Activated naive CD8-positive, alpha-beta T cell (primary cell): ENCODE measurements around the gene RHBDL1.
A peak's percentile ranks its signal among the peaks of the same experiment; 100 is the strongest.

Experiments used
- H3K27ac Mint-ChIP-seq: one replicate; pipeline ENCODE4 v1.8.0; 2021; ENCODE audit warnings: mixed read lengths
- H3K27me3 Mint-ChIP-seq: one replicate; pipeline ENCODE4 v1.8.0; 2021; ENCODE audit warnings: mixed read lengths
- H3K36me3 Mint-ChIP-seq: one replicate; pipeline ENCODE4 v1.8.0; 2021; ENCODE audit warnings: mixed read lengths
- H3K4me1 Mint-ChIP-seq: one replicate; pipeline ENCODE4 v1.8.0; 2021; ENCODE audit warnings: low read depth, mixed read lengths
- H3K4me3 Mint-ChIP-seq: one replicate; pipeline ENCODE4 v1.8.0; 2021; ENCODE audit warnings: mild to moderate bottlenecking, mixed read lengths
- H3K9me3 Mint-ChIP-seq: one replicate; pipeline ENCODE4 v1.8.0; 2021; ENCODE audit warnings: low read depth, mixed read lengths

RHBDL1 gene

DNA sequence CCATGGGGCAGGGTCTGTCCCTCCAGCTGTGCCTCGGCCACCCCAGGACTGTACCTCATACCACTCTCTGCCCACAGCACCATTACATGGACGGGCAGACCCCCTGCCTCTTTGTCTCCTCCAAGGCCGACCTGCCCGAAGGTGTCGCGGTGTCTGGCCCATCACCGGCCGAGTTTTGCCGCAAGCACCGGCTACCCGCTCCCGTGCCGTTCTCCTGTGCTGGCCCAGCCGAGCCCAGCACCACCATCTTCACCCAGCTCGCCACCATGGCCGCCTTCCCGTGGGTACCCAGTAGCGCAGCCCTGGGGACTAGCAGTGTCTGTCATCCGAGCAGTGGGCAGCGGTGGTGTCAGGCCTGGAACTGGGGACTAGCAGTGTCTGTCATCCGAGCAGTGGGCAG is 2.6 kb upstream of the RHBDL1 start:
- Mint-ChIP-seq H3K27me3 (no peaks in the 10 kb centered on the region), H3K9me3 (no peaks in the 10 kb centered on the region), H3K27ac (no peak overlapping the region), H3K4me1 (peaks cover 5% of the 10 kb centered on the region), H3K4me3 (no peak overlapping the region), H3K36me3 (no peaks in the 10 kb centered on the region)

DNA sequence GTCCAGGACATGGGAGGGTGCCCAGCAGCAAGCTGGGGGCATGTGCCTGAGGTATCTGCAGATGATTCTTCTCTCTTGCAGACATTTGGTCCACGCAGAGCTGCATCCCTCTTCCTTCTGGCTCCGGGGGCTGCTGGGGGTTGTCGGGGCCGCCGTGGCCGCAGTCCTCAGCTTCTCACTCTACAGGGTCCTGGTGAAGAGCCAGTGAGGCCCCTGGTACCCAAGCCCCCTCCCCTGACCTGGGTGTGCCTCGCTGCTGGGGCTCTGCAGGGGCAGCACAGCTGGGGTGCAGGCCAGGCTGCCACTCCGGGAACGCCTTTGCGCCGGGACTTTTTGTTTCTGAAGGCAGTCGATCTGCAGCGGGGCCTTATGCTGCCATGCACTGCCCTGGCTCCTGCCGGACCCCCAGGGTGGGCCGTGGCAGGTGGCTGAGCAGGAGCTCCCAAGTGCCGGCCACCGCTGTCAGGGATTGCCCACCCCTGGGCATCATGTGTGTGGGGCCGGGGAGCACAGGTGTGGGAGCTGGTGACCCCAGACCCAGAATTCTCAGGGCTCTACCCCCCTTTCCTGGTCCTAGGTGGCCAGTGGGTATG is 2.0 kb upstream of the RHBDL1 start:
- Mint-ChIP-seq H3K27me3 (no peaks in the 10 kb centered on the region), H3K4me1 (peaks cover 5% of the 10 kb centered on the region)

DNA sequence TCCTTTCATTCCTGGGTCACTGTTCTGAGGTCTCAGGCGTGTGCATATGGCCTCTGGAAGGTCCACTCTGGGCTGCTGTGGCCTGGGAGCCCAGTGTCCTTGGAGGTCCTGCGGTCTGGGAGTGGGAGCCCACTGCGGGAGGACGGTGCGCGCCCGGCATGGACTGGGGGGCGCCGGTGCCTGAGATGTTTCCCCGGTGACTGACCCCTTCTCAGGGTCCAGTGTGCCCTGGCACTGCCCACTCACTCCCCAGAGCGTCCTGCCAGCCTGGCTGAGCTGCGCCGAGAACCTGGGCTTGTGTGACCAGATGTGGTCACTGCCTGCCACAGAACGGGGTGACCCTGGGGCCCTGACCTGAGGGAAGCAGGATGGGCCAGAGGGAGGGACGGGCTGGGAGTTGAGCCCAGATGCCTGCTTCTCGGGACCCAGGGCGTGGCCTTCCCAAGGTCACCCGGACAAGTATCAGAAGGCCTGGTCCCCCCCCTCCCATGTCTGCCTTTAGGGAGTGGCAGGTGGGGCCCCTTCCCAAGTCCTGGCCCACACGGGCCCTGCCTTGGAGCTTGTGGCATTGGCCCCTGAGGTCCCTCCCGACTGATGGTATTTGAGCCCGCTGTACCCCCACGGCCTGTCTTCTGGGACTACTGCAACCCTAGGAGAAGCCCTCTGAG is 1.1 kb upstream of the RHBDL1 start:
- Mint-ChIP-seq H3K9me3 (no peaks in the 10 kb centered on the region), H3K27me3 (no peaks in the 10 kb centered on the region), H3K36me3 (no peaks in the 10 kb centered on the region), H3K27ac (no peak overlapping the region), H3K4me3 (peak overlapping the region; percentile 35), H3K4me1 (peaks cover 7% of the 10 kb centered on the region)

More for the DNA sequence above, 2.0 kb upstream of the RHBDL1 start:
- no peak overlapping the region for H3K4me3 Mint-ChIP-seq
- H3K27ac Mint-ChIP-seq: no peak overlapping the region
- H3K9me3 Mint-ChIP-seq: no peaks in the 10 kb centered on the region
- no peaks in the 10 kb centered on the region for H3K36me3 Mint-ChIP-seq

DNA sequence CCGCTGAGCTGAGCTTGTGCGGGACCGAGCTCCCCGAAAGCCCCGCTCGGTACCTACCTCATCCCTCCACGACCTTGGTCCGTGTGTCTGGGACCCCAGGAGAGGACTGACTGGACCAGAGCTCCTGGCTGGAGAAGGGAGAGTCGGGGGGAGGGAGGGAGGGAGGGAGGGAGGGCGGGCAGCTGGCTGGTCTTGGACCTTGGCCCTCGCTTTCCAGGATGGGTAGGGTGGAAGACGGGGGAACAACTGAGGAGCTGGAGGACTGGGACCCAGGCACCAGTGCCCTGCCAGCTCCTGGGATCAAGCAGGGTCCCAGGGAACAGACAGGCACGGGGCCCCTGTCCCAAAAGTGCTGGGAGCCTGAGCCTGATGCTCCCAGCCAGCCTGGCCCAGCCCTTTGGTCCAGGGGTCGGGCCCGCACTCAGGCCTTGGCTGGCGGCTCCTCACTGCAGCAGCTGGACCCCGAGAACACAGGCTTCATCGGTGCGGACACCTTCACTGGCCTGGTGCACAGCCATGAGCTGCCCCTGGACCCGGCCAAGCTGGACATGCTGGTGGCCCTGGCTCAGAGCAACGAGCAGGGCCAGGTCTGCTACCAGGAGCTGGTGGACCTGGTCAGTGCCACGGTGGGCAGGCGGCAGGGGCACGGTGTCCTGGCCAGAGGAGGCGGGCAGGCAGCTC is 553 bp downstream of the RHBDL1 start:
- Mint-ChIP-seq H3K36me3 (no peaks in the 10 kb centered on the region), H3K27ac (no peak overlapping the region), H3K9me3 (no peaks in the 10 kb centered on the region), H3K27me3 (no peaks in the 10 kb centered on the region), H3K4me3 (no peak overlapping the region), H3K4me1 (peaks cover 7% of the 10 kb centered on the region)

DNA sequence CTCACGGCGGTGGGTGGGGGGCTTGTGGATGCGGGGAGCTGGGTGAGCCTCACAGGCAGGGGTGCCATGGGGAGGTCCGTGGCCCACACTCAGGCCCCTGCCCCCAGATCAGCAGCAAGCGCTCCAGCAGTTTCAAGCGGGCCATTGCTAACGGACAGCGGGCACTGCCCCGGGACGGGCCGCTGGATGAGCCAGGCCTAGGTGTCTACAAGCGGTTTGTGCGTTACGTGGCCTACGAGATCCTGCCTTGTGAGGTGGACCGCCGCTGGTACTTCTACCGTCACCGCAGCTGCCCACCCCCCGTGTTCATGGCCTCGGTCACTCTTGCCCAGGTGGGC is 1.1 kb downstream of the RHBDL1 start:
- Mint-ChIP-seq H3K4me3 (no peak overlapping the region), H3K4me1 (peaks cover 11% of the 10 kb centered on the region), H3K36me3 (no peaks in the 10 kb centered on the region), H3K27me3 (no peaks in the 10 kb centered on the region), H3K27ac (no peak overlapping the region), H3K9me3 (no peaks in the 10 kb centered on the region)

DNA sequence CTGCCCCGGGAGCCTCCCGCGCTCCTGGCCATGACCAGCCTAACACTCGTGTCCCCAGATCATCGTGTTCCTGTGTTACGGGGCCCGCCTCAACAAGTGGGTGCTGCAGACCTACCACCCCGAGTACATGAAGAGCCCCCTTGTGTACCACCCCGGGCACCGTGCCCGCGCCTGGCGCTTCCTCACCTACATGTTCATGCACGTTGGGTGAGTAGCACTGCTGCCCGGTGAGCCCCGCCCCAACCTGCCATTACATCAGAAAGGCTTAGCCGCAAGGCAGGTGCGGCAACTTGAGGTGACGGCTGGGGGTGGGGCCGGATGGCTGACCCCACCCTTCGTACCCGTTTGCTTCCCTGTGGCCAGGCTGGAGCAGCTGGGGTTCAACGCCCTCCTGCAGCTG is 1.4 kb downstream of the RHBDL1 start:
- H3K4me1 Mint-ChIP-seq: peaks cover 15% of the 10 kb centered on the region
- H3K9me3 Mint-ChIP-seq: no peaks in the 10 kb centered on the region
- H3K36me3 Mint-ChIP-seq: no peaks in the 10 kb centered on the region
- H3K4me3 Mint-ChIP-seq: no peak overlapping the region
- no peak overlapping the region for H3K27ac Mint-ChIP-seq
- H3K27me3 Mint-ChIP-seq: no peaks in the 10 kb centered on the region

DNA sequence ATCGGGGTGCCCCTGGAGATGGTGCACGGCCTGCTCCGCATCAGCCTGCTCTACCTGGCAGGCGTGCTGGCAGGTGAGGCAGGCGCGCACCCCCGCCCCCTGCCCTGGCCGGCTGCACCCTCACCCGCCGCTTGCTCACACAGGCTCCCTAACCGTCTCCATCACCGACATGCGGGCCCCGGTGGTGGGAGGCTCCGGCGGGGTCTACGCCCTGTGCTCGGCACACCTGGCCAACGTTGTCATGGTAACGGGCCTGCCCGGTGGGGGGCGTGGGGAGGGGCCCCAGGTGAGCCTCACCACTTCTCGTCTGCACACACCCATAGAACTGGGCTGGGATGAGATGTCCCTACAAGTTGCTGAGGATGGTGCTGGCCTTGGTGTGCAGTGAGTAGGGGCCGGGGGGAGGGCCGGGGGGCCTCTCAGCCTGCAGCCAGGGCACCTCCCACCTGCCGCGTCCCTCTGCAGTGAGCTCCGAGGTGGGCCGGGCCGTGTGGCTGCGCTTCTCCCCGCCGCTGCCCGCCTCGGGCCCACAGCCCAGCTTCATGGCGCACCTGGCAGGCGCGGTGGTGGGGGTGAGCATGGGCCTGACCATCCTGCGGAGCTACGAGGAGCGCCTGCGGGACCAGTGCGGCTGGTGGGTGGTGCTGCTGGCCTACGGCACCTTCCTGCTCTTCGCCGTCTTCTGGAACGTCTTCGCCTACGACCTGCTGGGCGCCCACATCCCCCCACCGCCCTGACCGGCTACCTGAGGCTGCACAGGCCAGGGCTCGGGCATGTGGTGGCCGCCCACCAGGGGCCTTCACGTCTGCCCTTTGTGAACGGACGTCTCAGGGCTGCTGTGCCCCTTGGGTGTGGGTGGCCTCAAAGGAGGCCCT is 2.1 kb downstream of the RHBDL1 start:
- Mint-ChIP-seq H3K4me3 (no peak overlapping the region), H3K36me3 (peaks cover 1% of the 10 kb centered on the region), H3K27ac (no peak overlapping the region), H3K4me1 (peaks cover 17% of the 10 kb centered on the region), H3K9me3 (no peaks in the 10 kb centered on the region), H3K27me3 (no peaks in the 10 kb centered on the region)

DNA sequence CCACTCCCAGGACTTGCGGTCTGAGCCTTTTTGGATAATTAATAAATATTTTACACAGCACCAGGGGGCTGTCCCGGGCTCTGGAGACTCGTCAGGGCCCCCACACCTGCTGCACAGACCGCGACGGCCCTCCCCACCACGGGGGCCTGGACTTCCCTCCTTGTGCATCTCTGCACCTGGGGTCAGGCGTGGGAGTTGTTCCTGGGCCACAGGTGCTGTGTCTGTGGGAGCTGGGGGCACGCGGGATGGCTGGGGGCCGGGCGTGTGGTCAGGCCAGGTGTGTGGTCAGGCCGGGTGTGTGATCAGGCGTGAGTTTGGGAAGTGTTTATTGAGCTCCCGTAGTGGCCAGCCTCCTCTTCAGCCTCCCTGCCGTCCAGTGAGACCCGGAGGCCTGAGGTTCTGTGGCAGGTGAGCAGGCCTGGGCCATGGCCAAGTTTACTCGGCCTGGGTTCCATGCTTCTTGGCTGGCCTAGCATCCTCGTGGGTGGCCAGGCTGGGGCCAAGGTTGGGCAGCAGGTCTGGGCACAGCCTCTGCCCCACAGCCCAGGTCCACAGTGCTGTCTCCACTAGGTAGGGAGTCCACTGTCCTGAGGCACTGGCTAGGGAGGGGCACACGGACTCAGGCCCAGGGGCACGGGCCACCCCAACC is 2.9 kb downstream of the RHBDL1 start:
- no peak overlapping the region for H3K4me3 Mint-ChIP-seq
- peaks cover 18% of the 10 kb centered on the region for H3K4me1 Mint-ChIP-seq
- no peak overlapping the region for H3K27ac Mint-ChIP-seq
- H3K36me3 Mint-ChIP-seq: peaks cover 2% of the 10 kb centered on the region
- H3K9me3 Mint-ChIP-seq: no peaks in the 10 kb centered on the region
- no peaks in the 10 kb centered on the region for H3K27me3 Mint-ChIP-seq

DNA sequence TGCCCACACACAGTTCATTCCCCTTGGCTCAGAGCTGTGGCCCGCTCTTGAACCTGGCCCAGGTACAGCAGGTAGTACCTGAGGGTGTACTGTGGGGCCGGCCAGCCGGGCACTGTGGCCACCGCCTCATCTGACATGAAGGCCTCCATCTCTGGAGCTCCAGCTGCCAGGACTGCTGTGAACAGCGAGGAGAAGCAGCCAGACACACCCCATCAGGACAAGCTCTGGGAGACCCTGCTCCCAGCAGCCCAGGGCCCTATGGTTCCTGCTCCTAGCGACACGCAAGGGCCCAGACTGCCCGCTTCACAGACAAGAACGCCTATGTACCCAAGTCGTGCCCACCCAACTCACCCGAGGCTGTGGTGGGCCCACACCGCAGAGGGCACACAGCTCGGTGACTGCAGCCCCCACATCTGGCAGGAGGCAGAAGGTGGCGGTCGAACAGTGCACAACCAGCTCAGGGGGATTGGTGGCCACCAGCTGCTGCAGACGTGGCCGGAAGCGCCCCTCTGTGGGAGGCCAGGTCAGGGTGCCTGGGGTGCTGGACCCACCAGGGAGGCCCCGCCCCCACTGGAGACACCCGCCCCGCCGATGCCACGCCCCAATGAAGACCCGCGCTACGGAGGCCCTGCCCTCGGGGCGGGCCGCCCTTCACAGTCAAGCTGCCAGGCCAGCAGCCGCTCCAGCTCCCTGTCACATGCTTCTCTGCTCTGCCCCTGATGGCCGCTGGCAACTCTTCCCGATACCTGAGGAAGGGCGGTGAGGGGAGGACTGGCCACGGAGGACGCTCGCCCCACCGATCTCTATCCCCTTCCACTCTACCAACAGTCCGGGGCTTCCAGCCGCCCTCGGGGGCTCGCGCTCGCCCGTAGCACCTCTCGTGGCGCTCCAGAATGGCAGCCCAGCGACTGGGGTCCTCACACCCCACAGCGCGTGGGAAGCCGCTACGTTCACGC is 3.7 kb downstream of the RHBDL1 start:
- Mint-ChIP-seq H3K27ac (peak overlapping the region; percentile 41), H3K9me3 (no peaks in the 10 kb centered on the region), H3K36me3 (peaks cover 2% of the 10 kb centered on the region), H3K27me3 (no peaks in the 10 kb centered on the region), H3K4me1 (peaks cover 18% of the 10 kb centered on the region), H3K4me3 (peak overlapping the region; percentile 80)

DNA sequence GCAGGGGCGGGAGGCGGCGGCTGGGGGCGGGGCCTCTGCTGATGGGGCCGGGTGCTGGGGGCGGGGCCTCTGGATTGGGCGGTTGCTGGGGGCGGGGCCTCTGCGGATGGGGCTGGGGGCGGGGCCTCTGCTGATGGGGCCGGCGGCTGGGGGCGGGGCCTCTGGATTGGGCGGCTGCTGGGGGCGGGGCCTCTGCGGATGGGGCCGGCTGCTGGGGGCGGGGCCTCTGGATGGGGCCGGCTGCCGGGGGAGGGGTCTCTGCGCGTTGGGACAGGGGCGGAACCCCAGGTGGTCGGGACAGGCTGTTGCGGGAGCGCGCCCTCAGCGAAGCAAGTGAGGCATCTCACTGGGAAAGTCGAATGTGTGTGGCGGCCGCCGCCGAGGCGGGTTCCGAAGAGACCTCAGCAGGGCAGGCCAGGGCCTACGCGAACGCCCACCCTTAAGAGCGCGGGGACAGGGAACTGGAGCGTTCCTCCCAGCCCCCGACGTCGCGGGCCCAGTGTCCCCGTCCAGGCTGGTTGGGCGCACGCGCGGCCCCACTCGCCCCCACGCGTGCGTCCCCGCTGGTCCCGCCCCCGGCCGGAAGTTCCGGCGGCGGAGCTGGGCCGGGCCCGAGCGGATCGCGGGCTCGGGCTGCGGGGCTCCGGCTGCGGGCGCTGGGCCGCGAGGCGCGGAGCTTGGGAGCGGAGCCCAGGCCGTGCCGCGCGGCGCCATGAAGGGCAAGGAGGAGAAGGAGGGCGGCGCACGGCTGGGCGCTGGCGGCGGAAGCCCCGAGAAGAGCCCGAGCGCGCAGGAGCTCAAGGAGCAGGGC is 4.5 kb downstream of the RHBDL1 start, which contains the start of gene STUB1:
Gene STUB1, plus strand, starts transcription at position 597 of the 811 bp plus-strand sequence. Its CDS starts 116 bp downstream, at position 713.
- H3K4me1 Mint-ChIP-seq: peaks cover 17% of the 10 kb centered on the region
- peaks cover 2% of the 10 kb centered on the region for H3K36me3 Mint-ChIP-seq
- peak within 1 kb of the TSS; percentile 85 for H3K27ac Mint-ChIP-seq
- H3K27me3 Mint-ChIP-seq: no peaks in the 10 kb centered on the region
- H3K4me3 Mint-ChIP-seq: peak within 1 kb of the TSS; percentile 86
- no peaks in the 10 kb centered on the region for H3K9me3 Mint-ChIP-seq

DNA sequence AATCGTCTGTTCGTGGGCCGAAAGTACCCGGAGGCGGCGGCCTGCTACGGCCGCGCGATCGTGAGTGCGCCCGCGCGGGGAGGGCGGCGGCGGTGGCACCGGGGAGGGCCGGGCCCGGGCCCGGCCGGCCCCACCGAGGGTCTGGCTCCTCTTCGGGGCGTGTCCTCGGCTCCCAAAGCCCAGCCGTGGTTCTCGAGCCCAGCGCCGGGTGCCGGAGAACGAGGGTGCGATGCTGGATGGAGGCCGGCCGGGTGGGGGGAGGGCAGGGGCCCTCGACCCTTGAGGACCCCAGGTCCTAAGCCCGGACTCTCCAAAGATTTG is 5.1 kb downstream of the RHBDL1 start:
- no peak overlapping the region for H3K27ac Mint-ChIP-seq
- H3K36me3 Mint-ChIP-seq: peaks cover 2% of the 10 kb centered on the region
- no peaks in the 10 kb centered on the region for H3K9me3 Mint-ChIP-seq
- peak overlapping the region; percentile 86 for H3K4me3 Mint-ChIP-seq
- H3K4me1 Mint-ChIP-seq: peaks cover 15% of the 10 kb centered on the region
- H3K27me3 Mint-ChIP-seq: no peaks in the 10 kb centered on the region

DNA sequence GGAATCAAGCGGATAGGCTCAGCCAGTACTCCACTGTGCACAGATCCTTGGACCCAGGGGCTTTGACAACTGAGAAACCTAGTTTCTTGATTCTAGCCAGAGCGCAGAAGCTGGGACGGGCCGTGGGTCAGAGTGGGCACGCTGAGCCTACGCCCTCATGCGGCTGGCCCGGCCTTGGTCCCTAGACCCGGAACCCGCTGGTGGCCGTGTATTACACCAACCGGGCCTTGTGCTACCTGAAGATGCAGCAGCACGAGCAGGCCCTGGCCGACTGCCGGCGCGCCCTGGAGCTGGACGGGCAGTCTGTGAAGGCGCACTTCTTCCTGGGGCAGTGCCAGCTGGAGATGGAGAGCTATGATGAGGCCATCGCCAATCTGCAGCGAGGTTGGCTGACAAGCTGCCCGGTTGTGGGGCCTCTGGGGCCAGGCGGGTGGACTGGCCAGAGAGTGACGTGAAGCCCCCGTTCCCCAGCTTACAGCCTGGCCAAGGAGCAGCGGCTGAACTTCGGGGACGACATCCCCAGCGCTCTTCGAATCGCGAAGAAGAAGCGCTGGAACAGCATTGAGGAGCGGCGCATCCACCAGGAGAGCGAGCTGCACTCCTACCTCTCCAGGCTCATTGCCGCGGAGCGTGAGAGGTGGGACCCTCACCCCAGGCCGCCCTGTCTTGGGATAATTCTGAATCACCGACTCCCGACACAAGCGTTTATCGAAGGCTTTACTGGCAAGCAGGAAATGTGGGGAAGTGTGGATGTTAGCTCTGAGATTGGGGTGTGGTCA is 5.7 kb downstream of the RHBDL1 start:
- Mint-ChIP-seq H3K9me3 (no peaks in the 10 kb centered on the region), H3K27me3 (no peaks in the 10 kb centered on the region), H3K27ac (peak overlapping the region; percentile 6), H3K36me3 (peaks cover 2% of the 10 kb centered on the region), H3K4me3 (peak overlapping the region; percentile 86), H3K4me1 (peaks cover 15% of the 10 kb centered on the region)
